Caki2 (cell line): ENCODE results near the gene DDX27. TPM values are rescaled to one million over a fixed set of nuclear protein-coding genes. Genes with fewer than 3 reads are reported as not detected.

Experiments used
- DNase-seq: peaks from one replicate; pipeline ENCODE4 v3.0.0-alpha.2; 2015; ENCODE audit warnings: low read depth
- in situ Hi-C: cut with HindIII; loops from 2 replicates; pipeline ENCODE4 v1.10.0; 2016; ENCODE audit warnings: low sequenced_read_pairs, low pct_unique_long_range_greater_than_20kb, mixed read lengths
- total RNA-seq: library from RNA; depleted of rRNA; stranded (reverse); fragments of >200 nt; shearing (Covaris generic); gene quantifications from 2 replicates; pipeline ENCODE4 v1.2.3, GENCODE V29; 2014; ENCODE audit warnings: low replicate concordance

The DDX27 gene
- total RNA-seq, 1 experiment from 2014 or later: 59.1 TPM

DNA sequence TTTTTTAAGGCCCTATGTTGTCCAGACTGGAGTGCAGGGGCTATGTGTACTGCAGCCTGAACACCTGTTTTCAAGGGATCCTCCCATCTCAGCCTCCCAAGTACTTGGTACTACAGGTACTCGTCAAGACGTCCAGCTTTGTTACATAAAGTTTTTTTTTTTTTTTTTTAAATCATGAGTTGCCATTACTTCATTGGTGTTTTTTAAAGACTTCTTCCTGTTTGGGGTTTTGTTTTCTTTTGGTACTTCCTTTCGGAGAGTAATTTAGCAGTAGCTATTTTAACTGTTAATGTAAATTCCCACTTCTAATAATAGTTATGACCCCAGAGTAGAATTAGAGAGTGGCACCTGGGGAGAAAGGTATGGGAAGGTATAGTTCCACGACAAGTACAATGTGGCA is 48.1 kb downstream of the DDX27 start:
- no peak for DNase-seq
- in situ Hi-C loops: no loop called here

- DNase-seq: peak; percentile 56
- in situ Hi-C loops: no loop called here
Observed at GRCh38 chr20:49268600-49269365, 49.6 kb downstream of the DDX27 start.

DNA sequence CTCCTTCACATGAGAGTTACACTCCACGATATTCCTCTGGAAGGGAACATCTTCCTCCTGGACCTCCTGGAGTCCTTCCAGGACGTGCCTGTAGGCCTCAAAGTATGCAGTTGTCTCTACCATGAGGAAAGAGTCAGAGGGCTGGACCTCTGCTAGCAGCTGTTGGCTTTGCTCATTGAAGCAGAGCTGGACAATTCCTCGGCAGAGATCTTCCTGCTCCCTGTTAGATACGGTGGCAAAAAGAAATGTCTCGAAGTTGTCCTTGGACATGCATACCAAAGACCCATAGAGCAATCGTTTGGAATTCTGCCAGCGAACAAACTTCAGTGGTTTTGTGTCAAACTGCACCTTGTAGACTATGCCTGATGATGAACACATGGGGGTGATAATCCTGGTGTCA is 51.0 kb downstream of the DDX27 start:
- in situ Hi-C loops: no loop called here
- DNase-seq: peak; percentile 58

DNA sequence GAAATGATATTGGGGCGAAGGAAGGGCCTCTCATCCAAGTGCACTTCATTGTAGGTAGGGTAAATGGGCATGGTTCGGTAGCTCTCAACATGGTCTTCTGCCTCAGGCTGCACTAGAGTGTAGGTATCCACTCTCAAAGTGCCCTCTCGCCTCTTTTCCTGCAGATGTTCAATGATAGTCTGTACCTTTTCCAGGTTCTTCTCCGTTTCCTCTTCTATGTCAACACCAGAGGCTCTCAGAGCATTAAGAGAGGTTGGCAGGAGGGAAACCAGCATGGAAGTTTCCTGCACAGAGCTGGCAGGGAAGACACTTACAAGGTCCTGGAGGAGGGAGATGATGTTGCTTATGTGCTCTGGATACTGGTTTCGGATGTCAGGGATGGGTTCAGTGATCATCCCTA is 51.5 kb downstream of the DDX27 start:
- in situ Hi-C loops: no loop called here
- no peak for DNase-seq

GRCh38 chr20:49272654-49273053 is 53.4 kb downstream of the DDX27 start:
- no peak for DNase-seq
- in situ Hi-C loops: no loop called here

DNA sequence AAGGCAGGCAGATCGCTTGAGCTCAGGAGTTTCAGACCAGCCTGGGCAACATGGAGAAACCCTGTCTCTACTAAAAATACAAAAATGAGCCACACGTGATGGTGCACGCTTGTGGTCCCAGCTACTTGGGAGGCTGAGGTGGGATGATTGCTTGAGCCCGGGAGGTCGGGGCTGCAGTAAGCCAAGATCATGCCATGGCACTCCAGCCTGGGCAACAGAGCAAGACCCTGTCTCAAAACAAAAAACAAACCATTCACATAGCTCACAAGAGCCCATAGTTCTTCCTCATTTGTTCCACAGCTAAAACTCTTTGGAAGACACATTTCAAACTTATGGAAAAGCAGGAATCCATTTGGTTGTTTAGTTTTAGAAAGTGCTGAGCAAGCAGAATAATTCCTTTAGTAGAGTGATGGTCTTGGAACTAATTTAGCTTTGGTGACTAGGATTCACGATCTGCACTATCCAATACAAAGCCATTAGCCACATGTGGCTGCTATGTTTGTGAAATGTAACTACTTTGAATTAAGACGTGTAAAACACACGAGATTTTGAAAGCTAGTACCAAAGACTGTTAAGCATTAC is 54.6 kb downstream of the DDX27 start:
- in situ Hi-C loops: no loop called here
- DNase-seq: no peak

GRCh38 chr20:49275216-49275615 is 56.0 kb downstream of the DDX27 start:
- in situ Hi-C loops: no loop called here
- DNase-seq: no peak

GRCh38 chr20:49275636-49276035 is 56.4 kb downstream of the DDX27 start:
- peak; percentile 62 for DNase-seq
- in situ Hi-C loops: no loop called here

DNA sequence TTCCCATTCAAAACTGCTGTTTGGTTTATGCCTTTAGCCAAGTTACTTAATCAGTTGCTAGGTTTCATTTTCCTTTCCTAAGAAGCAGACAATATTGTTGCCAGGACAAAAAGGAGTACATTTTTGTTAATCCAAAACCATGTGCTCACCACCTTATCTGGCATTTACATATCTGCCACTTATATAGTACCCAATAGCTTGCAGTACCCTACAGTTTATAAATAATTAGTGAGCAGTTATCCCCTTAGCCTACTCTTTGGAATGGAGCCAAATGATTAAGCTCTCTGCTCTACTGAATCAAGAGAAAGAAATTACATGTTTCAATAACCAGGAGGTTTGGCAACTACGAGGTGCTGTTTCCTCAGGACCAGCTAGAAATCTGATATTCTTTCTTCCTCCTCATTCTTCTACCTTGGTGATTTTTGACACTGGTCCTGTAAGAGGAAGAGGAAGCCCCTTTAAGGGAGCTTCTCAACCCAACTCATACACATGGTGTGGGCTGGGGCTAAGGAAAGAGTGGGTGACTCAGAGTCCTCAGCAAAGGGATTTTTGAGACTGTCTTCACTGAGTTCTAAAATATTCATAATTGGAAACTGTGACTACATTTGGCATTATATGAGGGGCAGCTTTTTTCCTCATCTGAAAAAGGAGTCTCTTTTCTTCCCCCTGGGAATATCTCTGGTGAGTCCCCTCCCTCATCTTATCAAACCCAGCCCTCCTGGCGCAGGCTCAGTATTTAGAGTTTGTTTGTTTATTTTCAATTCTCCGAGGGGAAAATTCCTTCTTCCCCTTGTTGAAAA is 57.1 kb downstream of the DDX27 start:
- DNase-seq: peak; percentile 82

DNA sequence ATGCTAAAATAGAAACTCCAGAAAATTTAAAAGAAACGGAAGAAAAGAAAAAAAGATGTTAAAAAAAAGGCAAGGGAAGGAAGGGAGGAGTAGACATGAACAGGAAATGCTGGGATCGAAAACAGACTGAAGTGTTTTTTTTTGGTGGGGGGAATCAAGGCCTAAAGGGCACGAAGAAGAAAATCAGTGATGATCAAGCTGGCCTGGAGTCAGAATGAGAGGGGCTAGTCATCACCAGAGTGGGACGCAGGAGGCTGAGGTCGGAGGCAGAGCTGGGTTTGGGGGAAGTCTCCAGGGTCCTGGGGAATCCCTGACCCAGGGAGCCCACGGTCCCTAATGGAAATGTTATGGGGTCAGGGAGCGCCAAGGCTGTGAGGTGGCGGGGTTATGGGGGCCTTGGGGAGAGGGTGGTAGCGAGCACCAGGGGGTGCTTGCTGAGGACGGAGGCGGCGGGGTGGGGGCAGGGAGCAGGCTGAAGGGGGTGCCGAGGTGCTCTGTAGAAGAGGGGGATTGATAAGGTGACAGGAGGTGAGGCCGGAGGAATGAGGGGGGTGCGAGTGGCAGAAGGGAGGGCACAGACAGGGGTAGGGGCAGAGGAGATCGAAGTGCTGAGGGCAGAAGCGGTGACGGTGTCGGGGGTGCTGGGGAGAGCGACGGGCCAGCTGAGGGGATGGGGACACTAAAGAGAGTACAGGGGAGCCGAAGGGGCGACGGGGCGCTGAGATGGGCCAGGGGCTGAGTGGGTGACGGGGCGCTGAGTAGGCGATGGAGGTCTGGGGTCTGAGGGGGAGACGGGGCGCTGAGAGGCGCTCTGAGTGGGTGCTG is 58.0 kb downstream of the DDX27 start:
- in situ Hi-C loops: no loop called here
- DNase-seq: no peak

More for the DNA sequence above, 57.1 kb downstream of the DDX27 start:
- in situ Hi-C loops: no loop called here

DNA sequence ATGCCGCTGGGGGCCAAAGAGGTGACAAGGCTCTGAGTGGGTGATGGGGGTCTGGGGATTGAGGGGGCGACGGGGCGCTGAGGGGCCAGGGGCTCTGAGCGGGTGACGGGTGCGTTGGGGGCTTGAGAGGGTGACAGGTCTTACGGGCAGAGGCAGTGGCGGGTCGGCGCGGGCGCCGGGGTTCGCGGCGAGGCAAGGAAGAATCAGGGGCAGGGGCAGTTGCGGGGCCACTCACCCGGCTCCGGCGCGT is 58.5 kb downstream of the DDX27 start:
- in situ Hi-C loops: no loop called here
- no peak for DNase-seq

DNA sequence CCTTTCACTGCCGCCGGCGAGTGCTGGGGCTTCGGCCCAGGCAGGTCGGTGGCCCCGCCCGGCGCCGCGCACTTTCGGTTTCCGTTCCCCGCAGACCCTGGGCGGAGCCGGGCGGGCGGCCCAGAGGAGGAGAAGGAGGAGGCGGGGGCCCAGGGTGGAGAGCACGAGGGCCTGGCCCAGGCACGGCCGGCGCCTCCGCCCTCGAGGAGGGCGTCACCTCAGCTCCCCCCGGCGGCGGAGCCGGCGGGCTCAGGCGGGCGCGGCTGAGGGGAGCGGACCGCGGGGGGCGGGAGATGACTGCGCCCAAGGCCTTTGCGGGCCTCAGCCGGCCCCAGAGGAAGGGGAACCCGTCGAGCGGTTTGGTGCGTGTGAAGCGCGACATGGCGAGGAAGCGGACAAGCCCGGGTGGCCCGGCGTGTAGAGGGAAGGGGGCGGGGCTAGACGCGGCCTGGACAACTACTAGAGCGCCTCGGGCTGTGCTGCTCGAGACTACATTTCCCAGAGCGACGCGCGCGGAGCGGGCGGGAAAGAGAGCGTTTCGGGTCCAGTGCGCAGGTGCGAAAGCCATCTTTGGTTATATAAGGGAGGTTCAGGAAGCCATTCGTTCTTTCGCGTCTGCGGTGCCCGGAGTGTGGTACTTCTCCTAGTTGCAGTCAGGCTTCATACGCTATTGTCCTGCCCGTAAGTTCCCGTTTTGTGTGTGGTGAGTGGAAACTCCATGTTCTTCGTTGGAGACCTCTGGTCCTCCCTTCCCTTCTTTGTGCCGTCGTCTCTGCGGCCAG is 59.0 kb downstream of the DDX27 start, which contains the start of gene ZNFX1:
TSS of gene ZNFX1 (minus strand) at position 22 of the 782 bp plus-strand sequence. CDS start 2,218 bp downstream, outside the sequence.
- DNase-seq: peak; percentile 99
- in situ Hi-C loops: no loop called here

- no peak for DNase-seq
- in situ Hi-C loops: no loop called here
Observed at GRCh38 chr20:49278818-49279676, 59.8 kb downstream of the DDX27 start.

GRCh38 chr20:49279677-49280462 is 60.7 kb downstream of the DDX27 start:
- DNase-seq: peak; percentile 33
- in situ Hi-C loops: no loop called here

- in situ Hi-C loops: no loop called here
- DNase-seq: no peak
Observed at GRCh38 chr20:49280463-49281058, 61.3 kb downstream of the DDX27 start.
